GM21390 (cell line): ENCODE data around the gene SARS2.
"Not testable (repeated sequence)": the region's sequence is repeated elsewhere in the genome, so short reads cannot be mapped to it uniquely, and the experiment has no call there.

ENCODE experiments used
- ATAC-seq: cut with Tn5 transposase; IDR thresholded peaks from one replicate; pipeline ENCODE4 v1.9.1; 2021; ENCODE audit not compliant: unreplicated experiment

SARS2 gene, protein sequence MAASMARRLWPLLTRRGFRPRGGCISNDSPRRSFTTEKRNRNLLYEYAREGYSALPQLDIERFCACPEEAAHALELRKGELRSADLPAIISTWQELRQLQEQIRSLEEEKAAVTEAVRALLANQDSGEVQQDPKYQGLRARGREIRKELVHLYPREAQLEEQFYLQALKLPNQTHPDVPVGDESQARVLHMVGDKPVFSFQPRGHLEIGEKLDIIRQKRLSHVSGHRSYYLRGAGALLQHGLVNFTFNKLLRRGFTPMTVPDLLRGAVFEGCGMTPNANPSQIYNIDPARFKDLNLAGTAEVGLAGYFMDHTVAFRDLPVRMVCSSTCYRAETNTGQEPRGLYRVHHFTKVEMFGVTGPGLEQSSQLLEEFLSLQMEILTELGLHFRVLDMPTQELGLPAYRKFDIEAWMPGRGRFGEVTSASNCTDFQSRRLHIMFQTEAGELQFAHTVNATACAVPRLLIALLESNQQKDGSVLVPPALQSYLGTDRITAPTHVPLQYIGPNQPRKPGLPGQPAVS

DNA sequence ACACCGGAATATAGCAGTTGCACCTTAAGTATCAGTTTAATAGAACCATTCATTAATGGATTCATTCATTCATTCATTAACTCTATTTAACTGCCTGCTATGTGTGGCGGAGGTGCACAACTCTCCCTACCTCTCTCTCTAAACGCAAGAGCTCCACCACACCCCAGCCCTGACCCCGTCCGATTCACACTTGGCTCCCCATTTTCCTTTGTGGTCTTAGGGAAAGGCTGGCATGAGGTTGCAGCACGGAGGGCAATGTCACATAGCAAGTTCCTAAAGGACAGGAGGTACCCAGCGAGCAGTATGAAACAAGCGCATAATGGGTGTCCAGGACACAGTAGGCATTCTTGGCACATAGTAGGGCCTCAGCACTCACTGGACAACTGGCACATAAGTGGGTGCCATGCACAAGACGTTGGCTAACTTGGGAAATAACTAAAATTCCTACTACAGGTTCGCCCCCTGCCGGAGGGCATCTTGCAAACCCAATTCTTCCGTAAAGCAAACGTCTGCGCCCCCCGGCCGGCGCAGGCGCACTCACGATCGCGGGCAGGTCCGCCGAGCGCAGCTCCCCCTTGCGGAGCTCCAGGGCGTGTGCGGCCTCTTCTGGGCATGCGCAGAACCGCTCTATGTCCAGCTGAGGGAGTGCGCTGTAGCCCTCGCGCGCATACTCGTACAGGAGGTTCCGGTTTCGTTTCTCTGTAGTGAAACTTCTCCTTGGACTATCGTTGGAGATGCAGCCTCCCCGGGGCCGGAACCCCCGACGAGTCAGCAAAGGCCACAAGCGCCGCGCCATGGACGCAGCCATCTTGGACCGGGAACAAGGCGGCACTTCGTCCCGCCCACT, at the start of gene SARS2:
SARS2 (minus strand) TSS at position 835 of the 847 bp plus-strand sequence; CDS start at position 808, 27 bp downstream.
- peak; percentile 56 for ATAC-seq

DNA sequence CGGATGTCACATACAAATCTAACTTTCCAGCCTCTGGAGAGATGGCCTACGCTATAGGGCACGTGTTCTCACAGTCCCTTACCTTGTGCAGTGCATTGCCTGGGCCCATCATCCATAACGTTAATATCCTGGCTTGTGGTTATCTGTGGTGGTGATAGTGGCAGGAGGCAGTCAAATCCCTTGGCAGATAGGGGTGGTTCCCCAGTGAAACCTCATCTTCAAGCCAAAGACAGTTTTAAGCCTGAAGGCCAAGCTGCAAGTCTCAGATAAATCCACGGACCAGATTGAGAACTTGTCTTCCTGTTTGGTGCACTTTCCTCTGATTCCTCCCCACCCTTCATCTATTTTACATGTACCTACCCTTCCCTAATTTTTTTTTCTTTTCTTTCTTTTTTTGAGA, 49.2 kb upstream of the SARS2 start:
- ATAC-seq: no peak

DNA sequence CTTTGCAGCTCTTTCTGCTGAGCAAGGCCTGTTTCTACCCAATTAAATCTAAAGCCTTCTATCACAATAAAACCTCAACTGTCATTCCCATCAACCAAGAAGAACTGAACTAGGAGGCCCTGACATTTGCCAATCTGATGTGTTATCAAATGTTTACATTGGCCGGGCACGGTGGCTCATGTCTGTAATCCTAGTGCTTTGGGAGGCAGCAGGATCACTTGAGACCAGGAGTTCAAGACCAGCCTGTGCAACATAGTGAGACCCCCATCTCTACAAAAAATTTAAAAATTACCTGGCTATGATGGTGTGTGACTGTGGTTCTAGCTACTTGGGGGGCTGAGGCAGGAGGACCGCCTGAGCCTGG, 47.7 kb upstream of the SARS2 start:
- no peak for ATAC-seq

DNA sequence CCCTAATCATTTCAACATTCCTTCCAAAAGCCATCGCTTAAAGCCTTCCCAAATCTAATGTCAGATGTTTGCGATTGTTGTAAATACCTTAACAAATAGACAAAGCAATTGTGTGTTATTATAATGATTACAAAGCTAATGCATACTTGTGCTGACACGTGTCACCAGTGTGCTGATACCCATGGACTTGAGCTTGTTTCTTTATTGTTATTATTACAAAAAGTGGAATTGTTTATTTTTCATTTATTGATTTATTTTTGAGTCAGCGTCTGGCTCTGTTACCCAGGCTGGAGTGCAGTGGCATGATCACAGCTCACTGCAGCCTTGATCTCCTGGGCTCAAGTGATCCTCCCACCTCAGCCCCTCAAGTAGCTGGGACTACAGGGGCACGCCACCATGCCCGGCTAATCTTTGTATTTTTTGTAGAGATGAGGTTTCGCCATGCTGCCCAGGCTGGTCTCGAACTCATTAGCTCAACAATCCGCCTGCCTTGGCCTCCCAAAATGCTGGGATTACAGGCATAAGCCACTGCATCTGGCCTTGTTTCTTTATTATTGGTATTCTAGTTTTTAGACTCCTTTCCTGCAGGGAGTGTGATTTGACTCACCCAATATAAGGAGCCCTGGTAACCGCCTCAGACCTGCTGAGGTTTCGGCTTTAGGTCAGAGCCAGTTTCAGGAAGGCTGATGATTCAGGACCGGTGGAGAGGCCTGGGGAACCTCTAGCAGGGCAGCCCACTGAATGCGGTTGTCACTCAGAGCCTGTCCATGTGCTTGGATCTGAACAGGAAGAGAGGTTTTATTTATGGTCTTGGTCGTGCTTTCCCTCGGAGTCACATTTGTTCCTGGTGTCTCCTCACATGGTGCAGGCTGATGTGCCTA, 47.1 kb upstream of the SARS2 start:
- ATAC-seq: peak; percentile 69

DNA sequence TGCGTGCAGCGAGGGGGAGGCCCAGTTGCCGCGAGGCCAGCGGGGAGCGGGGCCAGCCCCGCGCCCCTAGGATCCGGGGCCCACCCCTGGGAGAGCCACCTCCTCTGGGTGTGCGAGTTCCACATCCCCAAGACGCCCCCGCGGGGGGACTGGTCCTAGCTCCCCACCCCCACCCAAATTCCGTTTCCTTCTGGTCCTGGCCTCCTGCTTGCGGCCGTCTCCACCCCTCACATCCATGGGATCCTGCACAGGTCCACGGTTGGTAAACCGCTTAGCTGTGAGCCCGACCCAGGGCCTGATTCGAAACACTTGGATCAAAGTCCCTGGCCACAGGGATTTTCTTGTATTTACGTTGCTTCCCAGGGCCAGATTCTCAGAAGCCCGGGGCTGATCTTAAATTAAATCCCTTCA, 45.3 kb upstream of the SARS2 start:
- no peak for ATAC-seq

DNA sequence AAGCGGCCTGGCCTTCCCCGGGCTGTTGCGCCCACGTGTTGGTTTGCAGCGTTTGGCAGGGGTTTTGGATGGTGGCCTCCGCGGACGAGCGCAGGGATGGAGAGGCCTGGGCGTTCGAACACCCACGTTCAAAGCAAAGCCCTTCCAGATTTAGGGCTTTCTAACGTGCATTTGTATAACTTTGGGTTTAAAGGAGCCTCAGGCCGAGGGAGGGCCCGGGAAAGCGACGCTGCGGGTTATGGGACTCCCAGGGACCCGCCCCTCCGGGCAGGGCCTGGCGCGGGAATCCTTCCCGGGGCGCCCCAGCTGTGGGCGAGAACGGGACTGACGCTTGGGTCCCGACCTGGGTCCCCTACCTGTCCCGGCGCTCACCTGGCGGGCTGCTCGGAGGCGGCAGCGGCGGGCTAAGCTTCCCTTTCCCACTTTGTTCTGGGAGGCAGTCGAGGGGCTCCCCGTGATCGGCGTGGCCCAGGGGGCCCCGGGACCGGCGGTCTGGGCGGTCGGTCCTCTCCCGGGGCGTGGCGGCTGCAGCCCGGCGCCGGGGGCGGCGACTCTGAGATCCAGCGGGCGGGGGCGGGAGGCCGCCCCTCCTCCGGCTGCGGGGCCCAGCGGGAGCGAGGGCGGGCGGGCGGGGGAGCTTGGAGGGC, 44.8 kb upstream of the SARS2 start, which contains the start of gene FBXO17:
FBXO17 (minus strand) TSS at position 529 of the 647 bp plus-strand sequence. CDS start 25,423 bp downstream, outside the sequence.
- ATAC-seq: no peak

DNA sequence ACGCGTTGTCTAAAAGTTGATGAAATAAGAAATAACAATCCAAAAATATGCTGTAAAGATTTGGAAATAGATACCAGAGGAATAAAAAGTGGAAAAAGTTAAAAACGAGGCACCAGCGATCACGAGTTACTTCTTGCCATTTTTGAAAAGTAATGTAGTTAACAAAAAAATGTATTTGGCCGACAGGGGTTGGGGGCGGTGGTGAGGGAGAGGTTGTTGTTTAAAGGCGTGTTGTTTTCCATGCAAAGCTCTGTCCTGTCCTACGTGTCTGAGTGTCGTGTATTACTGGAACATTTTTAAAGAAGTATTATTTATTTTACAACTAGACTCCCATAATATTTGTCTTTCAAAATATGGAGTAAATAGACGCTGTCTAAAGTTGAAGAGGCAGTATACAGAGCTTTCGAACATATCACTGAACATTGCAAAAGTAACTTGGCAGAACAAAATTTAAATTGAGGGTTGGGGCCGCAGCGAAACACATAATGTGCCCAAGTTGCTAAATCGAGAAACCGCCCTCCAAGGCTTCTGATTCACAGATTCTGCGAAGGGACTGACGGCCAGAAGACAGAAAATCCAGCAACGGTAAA, 44.2 kb upstream of the SARS2 start:
- no peak for ATAC-seq

DNA sequence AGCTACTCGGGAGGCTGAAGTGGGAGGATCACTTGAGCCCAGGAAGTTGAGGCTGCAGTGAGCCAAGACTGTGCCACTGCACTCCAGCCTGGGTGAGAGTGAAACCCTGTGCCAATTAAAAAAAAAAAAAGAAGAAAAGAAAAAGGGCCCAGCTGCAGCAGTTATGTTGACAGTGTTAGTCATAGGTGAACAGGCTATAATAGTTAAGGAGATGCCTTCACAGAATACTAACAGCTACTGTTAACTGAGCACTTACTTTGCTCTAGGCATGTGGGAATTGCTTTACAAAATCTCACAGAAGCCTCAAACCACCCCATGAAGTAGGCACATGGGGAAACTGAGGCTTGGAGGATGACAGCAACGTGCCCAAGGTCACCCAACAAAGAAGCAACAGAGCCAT, 41.1 kb upstream of the SARS2 start:
- no peak for ATAC-seq

DNA sequence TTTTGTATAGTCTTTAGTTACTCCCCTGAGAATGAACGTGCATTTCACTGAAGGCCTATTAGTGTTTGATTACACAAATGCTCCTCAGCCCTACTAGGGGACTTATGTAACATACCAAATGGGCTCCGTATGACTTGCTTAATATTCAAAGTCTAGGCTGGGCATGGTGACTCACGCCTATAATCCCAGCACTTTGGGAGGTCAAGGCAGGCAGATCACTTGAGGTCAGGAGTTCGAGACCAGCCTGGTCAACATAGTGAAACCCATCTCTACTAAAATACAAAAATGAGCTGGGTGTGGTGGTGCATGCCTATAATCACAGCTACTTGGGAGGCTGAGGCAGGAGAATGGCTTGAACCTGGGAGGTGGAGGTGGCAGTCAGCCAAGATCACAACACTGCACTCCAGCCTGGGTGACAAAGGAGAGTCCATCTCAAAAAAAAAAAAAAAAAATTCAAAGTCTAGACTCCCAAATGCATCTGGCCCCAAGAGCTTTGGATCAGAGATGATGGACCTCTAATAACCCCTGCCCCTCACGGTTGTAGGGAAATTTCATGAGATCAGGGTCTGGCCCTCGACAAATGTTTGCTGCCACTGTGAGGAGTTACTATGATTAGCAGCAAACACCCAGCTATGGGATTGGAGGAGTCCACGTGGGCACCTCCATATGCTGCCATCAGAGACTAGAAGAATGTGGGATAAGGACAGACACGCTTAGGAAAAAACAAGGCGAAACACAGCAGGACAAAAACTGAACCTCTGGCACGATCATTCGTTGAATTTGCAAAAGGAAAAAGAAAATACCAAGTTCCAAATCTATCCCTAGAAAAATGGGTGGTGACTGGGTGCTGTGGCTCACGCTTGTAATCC, 40.3 kb upstream of the SARS2 start:
- no peak for ATAC-seq

DNA sequence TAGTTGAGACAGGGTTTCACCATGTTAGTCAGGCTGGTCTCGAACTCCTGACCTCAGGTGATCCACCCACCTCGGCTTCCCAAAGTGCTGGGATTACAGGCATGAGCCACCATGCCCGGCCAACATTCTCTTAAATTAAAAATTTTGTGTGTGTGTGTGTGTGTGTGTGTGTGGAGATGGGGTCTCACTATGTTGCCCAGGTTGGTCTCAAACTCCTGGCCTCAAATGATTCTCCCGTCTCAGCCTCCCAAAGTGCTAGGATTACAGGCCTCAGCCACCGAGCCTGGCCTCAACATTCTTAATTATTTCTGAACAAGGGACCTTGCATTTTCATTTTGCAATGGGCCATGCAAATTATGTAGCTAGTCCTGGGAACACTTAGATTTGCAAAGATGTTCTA, 35.6 kb upstream of the SARS2 start:
- not testable (repeated sequence) for ATAC-seq

DNA sequence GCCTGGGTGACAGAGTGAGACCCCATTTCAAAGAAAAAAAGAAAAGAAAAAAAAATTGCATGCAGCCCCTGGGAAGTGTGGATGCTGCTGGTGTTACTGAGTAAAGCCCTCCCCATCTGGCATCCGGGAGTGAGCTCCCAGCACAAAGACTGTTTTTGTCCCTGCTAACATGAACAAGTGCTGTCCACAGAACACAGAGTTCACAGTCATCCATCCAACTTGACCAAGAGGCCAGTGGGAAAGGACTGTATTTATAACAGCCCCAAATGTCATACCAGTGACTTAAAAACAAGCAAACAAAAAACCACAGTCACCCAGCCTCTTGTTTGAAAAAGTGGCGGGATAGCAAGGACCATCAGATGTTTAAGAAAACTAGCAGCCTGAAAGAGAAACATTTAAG, 34.2 kb upstream of the SARS2 start:
- no peak for ATAC-seq

DNA sequence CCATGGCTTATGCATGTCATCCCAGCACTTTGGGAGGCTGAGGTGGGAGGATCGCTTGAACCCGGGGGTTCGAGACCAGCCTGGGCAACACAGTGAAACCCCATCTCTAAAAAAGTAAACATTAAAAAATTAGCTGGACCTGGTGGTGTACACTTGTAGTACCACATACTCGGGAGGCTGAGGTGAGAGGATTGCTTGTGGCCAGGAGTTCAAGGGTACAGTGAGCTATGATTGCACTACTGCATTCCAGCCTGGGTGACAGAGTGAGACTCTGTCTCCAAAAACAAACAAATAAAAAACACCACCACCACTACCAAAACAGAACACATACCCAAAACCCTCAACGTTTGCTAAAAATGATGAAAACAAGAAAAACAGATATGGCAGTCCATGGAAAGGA, 29.1 kb upstream of the SARS2 start:
- ATAC-seq: no peak

DNA sequence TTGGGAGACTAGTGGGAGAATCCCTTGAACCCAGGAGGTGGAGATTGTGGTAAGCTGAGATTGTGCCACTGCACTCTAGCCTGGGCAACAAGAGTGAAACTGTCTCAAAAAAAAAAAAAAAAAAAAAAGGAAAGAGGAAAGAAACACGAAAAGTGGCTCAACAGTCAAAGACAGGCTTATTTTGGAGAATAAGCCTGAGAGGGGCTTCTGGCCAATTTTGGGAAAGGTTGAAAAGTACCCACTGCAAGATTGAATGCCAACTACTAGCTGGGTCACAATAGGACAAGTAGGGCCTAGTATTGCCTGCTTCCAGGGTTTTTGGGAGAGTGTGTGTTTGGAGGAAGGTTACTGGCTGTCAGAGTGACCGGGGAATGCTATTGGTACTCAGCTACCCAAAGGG, 27.7 kb upstream of the SARS2 start:
- ATAC-seq: no peak

DNA sequence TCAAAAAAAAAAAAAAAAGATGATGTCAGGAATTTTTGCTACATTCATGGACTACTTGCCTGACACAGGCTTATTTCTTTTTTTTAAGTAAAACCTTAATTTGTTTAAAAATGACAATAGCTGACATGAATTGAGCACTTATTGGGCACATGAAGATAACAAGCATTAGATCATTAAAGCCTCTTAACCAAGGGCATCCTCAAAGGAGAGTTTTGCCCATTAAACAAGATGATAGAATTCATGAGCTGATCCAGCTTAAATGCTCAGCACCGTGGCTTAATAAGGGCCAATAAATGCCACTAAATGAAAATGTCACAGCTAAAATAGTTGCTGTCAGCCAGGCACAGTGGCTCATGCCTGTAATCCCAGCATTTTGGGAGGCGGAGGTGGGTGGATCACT, 25.7 kb upstream of the SARS2 start:
- ATAC-seq: no peak

DNA sequence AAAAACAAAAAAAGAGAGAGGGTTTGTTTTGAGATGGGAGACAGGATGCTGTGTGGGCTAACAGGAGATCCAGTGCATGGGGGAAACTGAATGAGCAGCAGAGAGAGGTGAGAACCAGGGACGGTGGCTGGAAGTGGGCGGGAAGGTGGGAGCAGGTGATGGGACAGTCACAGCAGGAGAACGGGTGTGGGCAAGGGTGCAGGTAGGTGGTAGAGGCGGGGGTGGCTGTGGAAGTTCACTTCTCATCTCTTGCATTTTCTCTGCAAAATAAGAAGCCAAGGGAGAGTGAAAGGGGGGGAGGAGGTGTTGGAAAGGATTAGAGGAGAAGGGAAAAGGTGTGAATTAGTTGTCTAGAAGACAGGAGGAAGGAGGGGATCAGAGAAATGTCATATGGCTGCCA, 23.1 kb upstream of the SARS2 start:
- ATAC-seq: no peak

DNA sequence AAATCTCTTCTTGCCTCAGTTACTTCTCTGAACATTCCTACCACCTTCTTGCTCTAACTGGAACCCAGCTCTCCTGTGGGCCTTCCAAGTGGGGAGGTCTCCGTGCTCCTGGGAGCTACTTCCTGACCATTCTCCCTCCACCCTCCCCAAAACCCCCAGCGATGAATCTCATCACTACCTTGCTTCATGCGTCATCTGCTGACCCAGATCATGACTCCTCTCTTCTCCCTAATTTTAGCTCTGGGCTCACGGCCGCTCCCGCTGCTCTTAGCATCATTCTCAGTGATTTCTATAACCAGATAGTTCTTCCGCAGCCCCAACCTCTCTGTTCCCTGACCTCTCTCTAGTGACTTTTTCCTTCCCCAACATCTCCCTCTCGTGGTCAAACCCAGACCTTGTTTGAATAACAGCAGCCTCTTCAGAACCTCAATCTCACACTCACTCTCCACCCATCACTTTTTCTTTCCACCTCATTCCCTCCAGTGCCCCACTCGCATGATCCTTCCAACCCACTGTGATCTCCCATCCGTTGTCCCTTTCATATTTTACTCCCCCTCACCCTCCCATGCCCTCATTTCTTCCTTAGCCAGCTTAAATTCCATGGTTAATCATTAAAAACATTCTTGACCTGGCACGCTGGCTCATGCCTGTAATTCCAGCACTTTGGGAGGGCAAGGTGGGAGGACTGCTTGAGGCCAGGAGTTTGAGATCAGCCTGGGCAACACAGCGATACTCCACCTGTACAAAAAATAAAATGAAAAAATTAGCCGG, 22.0 kb upstream of the SARS2 start:
- no peak for ATAC-seq

DNA sequence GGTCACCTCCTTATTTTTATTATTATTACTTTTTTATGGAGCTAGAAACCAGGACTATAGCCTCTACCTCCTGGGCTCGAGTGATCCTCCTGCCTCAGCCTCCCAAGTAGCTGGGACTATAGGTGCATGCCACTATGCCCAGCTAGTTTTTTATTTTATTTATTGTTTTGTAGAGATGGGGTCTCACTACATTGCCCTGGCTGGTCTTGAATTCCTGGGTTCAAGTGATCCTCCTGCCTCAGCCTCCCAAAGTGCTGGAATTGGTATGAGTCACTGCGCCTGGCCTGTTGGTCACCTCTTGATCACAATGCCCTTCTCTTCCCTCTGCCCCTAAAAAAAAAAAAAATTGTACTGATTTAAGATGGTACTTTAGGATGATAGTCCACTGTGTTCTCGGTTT, 20.6 kb upstream of the SARS2 start:
- ATAC-seq: no peak
